ENCODE measurements around the gene SRRM3. TPM values are rescaled to one million over a fixed set of nuclear protein-coding genes. Genes with fewer than 3 reads are reported as not detected.
"Not testable (repeated sequence)": the region's sequence is repeated elsewhere in the genome, so short reads cannot be mapped to it uniquely, and the experiment has no call there.

SRRM3 gene
- total RNA-seq, 1 experiment from 2014 or later = 0.21 TPM

DNA sequence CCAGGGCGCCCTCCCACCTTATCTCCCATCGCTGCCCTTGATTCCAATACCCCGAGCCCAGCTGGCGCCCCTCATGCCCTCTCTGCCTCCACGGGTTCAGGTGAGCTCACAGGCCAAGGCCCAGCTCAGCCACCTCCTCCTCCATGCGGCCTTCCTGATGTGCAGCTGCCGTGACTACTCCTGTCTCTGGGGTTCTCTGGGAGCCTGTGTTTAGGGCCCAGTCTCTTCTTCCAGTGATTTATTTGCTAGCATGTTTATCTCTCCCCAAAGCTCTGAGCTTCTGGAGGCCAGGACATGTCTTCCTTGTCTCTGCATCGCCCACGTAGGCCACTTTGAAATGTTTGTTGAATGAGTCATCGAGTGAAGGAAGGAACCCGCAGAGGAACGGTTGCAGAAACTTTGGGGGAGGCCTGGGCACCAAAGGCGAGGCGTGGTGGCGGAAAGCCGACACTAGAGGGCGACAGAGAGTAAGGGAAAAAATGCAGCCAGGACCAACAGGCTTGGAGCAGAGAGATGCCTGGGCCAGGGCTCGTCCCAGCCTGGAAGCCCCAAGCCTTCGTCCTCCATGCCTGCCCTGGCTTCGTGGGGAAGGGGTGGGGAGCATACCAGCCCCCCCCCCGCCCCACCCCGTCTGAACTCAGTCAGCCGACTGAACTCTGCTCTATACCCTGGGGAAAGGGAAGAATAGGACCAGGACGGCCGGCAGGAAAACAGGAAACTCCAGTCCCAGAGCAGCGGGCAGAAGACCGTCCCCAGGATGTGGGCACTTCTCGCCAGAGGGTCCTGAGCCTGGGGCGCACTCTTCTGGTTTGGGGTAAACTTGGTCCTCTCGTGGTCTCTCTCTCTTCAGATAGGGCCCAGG, 89.9 kb downstream of the SRRM3 start:
- Mint-ChIP-seq H3K9me3 (ENCODE audit: low read depth, unreplicated experiment) (no peaks in the 10 kb centered on the region), H3K4me1 (ENCODE audit: low read depth, unreplicated experiment) (peaks cover 22% of the 10 kb centered on the region), H3K4me3 (ENCODE audit: low read depth, unreplicated experiment) (peak overlapping the region; percentile 48), H3K36me3 (ENCODE audit: insufficient read depth, unreplicated experiment) (peaks cover 29% of the 10 kb centered on the region), H3K27me3 (ENCODE audit: unreplicated experiment) (no peaks in the 10 kb centered on the region), H3K27ac (ENCODE audit: unreplicated experiment) (peak overlapping the region; percentile 83)
- intact Hi-C loops (cut with micrococcal nuclease; ENCODE audit: unreplicated experiment) = loop anchor here (1.0 kb wide), 1 partner anchor 23 kb away; no protein-coding TSS in a partner anchor
- TF ChIP-seq, protein P1, sequence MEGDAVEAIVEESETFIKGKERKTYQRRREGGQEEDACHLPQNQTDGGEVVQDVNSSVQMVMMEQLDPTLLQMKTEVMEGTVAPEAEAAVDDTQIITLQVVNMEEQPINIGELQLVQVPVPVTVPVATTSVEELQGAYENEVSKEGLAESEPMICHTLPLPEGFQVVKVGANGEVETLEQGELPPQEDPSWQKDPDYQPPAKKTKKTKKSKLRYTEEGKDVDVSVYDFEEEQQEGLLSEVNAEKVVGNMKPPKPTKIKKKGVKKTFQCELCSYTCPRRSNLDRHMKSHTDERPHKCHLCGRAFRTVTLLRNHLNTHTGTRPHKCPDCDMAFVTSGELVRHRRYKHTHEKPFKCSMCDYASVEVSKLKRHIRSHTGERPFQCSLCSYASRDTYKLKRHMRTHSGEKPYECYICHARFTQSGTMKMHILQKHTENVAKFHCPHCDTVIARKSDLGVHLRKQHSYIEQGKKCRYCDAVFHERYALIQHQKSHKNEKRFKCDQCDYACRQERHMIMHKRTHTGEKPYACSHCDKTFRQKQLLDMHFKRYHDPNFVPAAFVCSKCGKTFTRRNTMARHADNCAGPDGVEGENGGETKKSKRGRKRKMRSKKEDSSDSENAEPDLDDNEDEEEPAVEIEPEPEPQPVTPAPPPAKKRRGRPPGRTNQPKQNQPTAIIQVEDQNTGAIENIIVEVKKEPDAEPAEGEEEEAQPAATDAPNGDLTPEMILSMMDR (IDR thresholded peaks at IDR 0.05; ENCODE audit: unreplicated experiment) = peak; percentile 78
- BruUV-seq (replicated peaks) = no TSS peak
- DNase-seq = peak; percentile 93
- CTCF ChIA-PET = interaction anchor here (0.5 to 2.0 kb wide), 8 partner anchors 9 to 140 kb away, joined by 3 to 26 read pairs (median 6); no protein-coding TSS in a partner anchor

DNA sequence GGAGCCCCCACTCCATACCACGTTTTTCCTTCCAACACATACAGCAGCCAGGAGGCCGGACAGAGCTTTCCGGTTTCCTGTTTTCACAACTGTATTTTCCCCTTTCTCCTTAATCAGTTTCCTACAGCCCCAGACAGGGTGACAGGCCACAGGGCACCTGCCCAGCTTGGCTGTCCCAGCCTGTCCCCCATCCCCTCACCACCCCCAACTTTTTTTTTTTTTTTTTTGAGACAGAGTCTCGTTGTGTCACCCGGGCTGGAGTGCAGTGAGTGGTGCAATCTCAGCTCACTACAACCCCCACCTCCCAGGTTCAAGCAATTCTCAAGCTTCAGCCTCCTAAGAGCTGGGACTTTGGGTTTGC, 90.5 kb downstream of the SRRM3 start:
- TF ChIP-seq, protein P1 (IDR thresholded peaks at IDR 0.05; ENCODE audit: unreplicated experiment) = no peak
- peak overlapping the region; percentile 83 for H3K27ac Mint-ChIP-seq (ENCODE audit: unreplicated experiment)
- BruUV-seq (replicated peaks) = TSS peak; percentile 72
- H3K36me3 Mint-ChIP-seq (ENCODE audit: insufficient read depth, unreplicated experiment) = peaks cover 29% of the 10 kb centered on the region
- no peak for DNase-seq
- H3K4me1 Mint-ChIP-seq (ENCODE audit: low read depth, unreplicated experiment) = peaks cover 27% of the 10 kb centered on the region
- intact Hi-C loops (cut with micrococcal nuclease; ENCODE audit: unreplicated experiment) = no loop called here
- no peaks in the 10 kb centered on the region for H3K27me3 Mint-ChIP-seq (ENCODE audit: unreplicated experiment)
- CTCF ChIA-PET = interaction anchor here (0.6 to 2.0 kb wide), 7 partner anchors 9 to 29 kb away, joined by 3 to 26 read pairs (median 4); no protein-coding TSS in a partner anchor
- H3K4me3 Mint-ChIP-seq (ENCODE audit: low read depth, unreplicated experiment) = peak overlapping the region; percentile 48
- no peaks in the 10 kb centered on the region for H3K9me3 Mint-ChIP-seq (ENCODE audit: low read depth, unreplicated experiment)

DNA sequence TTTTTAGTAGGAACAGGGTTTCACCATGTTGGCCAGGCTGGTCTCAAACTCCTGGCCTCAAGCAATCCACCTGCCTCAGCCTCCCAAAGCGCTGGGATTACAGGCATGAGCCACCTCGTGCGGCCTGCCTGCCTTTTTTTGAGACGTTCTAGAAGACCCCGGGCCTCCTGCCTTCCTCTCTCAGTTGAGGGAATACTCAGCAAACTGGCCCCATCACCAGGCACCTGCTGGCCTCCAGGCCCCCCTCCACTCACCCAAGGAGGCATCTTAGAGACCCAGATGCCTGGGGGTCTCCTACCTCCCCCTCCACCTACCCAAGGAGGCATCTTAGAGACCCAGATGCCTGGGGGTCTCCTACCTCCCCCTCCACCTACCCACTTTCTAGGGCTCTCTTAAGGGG, 91.2 kb downstream of the SRRM3 start:
- intact Hi-C loops (cut with micrococcal nuclease; ENCODE audit: unreplicated experiment); H3K27me3 Mint-ChIP-seq (ENCODE audit: unreplicated experiment); DNase-seq; BruUV-seq (replicated peaks); H3K9me3 Mint-ChIP-seq (ENCODE audit: low read depth, unreplicated experiment); H3K27ac Mint-ChIP-seq (ENCODE audit: unreplicated experiment); H3K4me3 Mint-ChIP-seq (ENCODE audit: low read depth, unreplicated experiment): not testable (repeated sequence)
- CTCF ChIA-PET = interaction anchor here (0.6 to 2.0 kb wide), 3 partner anchors 10 to 21 kb away, joined by 3 to 26 read pairs (median 4); no protein-coding TSS in a partner anchor
- Mint-ChIP-seq H3K4me1 (ENCODE audit: low read depth, unreplicated experiment) (peaks cover 29% of the 10 kb centered on the region), H3K36me3 (ENCODE audit: insufficient read depth, unreplicated experiment) (peaks cover 29% of the 10 kb centered on the region)

DNA sequence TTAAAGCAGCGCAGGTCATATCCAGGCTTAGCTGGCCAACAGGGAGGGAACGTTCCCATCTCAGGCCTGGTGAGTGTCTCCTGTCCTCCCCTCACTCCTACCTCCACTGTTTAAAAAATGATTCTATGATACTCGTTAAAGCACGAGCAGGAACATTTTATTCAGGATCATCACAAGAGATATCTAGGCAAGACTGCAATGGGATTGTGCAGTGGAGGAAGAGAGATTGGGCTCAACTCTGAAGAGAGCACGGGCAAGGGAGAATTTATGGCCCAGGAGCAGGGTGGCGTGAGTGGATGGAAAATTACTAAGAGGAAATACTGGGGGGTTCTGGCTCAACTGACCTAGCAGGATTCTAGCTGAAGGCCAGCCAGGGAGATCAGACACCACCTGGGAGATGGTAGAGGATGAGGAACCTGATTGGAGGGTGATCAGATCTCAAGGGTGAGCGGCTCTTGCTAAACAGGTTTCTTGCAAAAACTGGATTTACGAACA, 91.8 kb downstream of the SRRM3 start:
- peaks cover 29% of the 10 kb centered on the region for H3K4me1 Mint-ChIP-seq (ENCODE audit: low read depth, unreplicated experiment)
- H3K4me3 Mint-ChIP-seq (ENCODE audit: low read depth, unreplicated experiment) = no peak overlapping the region
- intact Hi-C loops (cut with micrococcal nuclease; ENCODE audit: unreplicated experiment) = no loop called here
- BruUV-seq (replicated peaks) = no TSS peak
- TF ChIP-seq, protein P1 (IDR thresholded peaks at IDR 0.05; ENCODE audit: unreplicated experiment) = no peak
- CTCF ChIA-PET = no interaction called here
- H3K36me3 Mint-ChIP-seq (ENCODE audit: insufficient read depth, unreplicated experiment) = peaks cover 29% of the 10 kb centered on the region
- no peaks in the 10 kb centered on the region for H3K9me3 Mint-ChIP-seq (ENCODE audit: low read depth, unreplicated experiment)
- no peak for DNase-seq
- H3K27ac Mint-ChIP-seq (ENCODE audit: unreplicated experiment) = peak overlapping the region; percentile 22
- H3K27me3 Mint-ChIP-seq (ENCODE audit: unreplicated experiment) = no peaks in the 10 kb centered on the region

Measured in Calu3 (cell line).